Stimulated activated CD4-positive, alpha-beta T cell treated with anti-CD3 and anti-CD28 coated beads, Interleukin-2, amount 100 ng/mL, for 24 hours (primary cell): ENCODE data around the gene SRRT.

ENCODE experiments used
- DNase-seq, 2 donors: peaks; one replicate each; pipeline ENCODE4 v3.0.0-alpha.2; 2020

SRRT gene, protein sequence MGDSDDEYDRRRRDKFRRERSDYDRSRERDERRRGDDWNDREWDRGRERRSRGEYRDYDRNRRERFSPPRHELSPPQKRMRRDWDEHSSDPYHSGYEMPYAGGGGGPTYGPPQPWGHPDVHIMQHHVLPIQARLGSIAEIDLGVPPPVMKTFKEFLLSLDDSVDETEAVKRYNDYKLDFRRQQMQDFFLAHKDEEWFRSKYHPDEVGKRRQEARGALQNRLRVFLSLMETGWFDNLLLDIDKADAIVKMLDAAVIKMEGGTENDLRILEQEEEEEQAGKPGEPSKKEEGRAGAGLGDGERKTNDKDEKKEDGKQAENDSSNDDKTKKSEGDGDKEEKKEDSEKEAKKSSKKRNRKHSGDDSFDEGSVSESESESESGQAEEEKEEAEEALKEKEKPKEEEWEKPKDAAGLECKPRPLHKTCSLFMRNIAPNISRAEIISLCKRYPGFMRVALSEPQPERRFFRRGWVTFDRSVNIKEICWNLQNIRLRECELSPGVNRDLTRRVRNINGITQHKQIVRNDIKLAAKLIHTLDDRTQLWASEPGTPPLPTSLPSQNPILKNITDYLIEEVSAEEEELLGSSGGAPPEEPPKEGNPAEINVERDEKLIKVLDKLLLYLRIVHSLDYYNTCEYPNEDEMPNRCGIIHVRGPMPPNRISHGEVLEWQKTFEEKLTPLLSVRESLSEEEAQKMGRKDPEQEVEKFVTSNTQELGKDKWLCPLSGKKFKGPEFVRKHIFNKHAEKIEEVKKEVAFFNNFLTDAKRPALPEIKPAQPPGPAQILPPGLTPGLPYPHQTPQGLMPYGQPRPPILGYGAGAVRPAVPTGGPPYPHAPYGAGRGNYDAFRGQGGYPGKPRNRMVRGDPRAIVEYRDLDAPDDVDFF

DNA sequence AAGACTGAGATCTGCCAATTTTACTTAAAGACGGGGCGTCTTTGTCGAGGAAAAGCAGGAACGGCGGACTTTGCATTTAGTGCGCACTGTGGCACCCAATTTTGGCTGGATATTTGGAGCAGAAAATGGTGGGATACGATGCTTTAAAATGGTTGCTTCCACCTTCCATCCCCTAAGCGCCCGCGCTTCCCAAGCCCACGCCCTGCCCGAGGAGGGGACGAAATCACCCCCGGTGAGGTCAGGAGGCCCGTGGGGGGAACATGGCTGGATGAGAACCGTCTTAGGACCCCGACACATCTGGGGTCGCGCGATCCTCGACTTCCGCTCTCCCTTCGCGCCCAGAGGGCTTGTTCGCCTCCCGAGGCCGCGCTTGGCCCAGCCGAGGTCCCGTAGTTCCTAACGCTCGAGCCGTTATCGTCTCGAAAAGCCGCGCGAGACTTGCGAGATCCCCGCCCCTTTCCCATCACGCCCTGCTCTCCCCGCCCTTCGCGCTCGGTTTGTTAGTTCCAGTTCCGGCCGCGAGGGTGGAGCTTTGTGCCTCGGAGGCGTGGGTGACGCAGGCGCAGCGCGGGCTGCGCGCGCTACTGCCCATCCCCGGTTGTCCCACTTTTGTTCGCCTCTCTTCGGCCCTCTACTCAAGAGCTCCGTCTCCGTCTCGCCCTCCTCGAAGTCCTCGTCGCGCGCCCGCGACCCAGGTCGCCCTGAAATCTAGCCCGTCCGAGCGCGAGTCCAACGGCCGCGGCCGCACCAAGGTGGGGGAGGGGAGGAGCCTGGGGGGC is at the start of gene SRRT:
SRRT (plus strand) TSS at position 527 of the 779 bp plus-strand sequence. CDS start 488 bp downstream, outside the sequence.
- peak; percentile 99 for DNase-seq

DNA sequence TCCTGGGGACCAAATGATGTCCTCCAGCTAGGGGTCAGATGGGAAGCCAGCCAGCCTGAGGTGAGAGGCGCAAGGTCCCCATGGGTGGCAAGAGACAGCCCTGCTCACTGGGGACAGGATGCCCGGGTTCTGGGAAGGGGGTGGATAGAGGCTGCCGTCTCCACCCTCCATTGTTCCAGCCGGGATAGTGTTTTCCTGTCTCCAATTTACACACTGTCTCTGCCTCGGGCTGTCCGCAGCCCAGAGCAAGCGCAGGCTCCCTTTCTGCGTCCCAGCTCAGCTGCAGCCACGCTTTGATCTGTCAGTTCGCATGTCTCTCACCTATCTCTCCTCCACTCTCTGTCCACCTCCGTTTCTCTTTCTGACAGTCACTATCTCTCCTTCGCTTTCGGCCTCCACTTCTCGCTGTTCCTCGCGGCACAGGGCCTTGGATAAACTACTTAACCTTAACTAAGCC is 49.7 kb upstream of the SRRT start:
- DNase-seq = no peak

DNA sequence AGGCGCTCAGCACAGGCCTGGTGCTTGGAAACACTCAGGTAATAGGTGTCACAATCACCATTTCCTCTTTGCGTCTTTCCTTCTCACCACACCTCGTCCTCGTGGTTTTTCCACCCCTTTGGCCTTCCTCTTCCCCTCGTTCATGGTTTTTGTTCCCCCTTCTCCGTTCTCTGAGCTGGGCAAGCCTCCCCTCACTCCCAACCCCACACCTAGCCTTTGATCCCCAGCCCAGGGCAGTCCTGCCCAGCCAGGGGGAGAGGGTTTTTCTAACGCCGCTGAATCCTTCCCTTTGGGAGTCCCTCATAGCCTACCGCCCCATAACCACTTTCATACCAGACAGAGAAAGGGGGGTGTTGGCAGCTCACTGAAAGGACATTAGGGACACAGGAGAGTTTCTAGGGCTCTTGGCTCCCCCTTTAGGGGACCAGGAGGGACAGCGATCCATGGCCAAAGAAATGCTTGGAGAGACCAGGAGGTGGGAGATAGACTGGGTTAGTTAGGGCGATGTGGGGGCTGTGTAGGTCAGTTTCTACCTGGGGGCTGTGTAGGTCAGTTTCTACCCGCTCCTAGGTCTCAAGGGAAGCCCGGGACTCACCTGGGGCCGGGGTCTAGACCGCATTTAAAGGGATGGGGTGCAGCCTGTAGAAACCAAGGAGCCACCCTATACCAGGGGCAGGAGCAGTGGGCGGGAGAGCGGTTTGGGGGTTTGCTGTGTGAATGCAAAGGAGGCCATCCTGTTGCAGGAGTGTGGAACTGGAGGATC is 49.0 kb upstream of the SRRT start:
- DNase-seq = no peak

DNA sequence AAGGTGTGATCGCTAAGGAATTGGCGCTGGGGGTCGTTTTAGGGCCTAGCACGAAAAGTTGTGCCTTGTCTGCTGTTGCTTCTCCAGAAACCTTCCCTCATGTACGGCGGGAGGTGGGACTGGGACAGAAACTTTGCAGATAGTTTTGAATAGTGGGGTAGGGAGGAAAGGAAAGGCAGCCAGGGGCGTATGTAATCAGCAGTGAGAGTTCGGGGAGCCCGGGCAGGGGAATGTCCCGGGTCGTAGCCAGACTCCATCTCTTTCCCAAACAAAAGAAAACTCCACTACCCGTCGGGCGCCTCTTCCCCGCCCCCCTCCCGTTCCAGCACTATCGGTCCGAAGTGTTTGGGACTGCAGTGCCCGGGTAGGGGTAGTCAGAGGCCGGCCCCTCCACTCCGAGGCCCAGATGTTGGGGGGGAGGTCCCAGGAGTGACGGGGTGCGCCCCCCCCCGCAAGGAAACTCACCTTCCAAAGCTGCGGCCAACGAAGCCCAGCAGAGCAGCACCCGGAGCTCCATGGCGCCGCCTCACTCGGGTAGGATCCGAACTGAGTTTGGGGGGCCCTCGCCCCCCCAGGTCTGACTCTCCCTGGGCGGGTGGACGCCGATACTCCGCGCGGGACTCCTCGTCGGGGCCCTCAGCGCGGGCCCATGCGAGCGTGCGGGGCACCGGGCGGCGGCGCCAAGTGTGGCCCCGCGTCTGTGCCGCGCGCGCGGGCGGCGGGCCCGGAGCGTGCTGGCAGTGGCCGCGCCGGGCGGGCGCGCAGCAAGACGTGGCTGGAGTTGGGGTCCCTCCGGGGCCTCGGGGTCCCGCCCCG is 48.2 kb upstream of the SRRT start:
- peak in 1 of 2 donors; percentile 10 for DNase-seq

DNA sequence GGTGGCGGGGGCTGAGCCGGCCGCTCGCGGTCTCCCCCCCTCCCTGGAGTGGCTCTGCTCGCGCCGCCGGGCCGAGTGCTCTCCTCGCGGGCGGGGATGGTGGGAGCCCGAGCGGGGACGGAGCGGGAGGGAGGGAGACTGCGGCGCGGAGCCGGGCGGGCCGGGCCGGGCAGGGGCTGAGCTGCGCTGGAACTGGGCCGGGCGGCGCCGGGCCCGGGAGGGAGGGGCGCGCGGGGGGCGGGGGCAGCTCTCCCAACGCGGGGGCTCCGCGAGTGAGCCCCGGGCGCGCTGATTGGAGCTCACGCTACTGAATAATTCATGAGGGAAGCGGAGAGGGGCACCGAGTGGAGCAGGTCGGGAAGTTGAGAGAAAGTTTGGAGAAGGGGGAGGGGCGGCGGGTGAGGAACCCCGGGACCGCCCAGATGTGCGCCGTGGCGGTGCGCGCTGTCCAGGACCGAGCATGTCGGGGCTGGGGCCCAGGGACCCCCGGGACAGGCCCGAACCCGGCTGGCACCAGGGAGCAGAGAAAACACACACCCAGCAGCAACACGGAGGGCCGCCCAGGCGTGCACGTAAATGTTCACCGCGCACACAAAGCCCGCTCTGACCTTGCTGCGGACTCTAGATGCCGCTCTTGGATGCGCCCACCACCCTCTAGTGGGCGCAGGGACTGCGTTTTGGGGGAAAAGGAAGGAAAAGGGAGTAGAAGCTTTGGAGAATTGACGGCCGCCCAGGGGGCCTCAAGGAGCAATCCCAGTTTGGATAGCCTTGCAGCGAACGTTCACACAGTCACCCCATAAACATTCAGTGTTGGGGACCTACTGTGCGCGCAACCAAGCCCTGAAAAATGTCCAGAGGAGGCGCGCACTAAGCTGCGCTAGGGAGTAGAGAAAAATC is 47.3 kb upstream of the SRRT start, which contains the start of gene EPHB4:
EPHB4 (minus strand) TSS at position 194 of the 897 bp plus-strand sequence. CDS start 493 bp downstream, outside the sequence.
- peak in 1 of 2 donors; percentile 29 for DNase-seq

DNA sequence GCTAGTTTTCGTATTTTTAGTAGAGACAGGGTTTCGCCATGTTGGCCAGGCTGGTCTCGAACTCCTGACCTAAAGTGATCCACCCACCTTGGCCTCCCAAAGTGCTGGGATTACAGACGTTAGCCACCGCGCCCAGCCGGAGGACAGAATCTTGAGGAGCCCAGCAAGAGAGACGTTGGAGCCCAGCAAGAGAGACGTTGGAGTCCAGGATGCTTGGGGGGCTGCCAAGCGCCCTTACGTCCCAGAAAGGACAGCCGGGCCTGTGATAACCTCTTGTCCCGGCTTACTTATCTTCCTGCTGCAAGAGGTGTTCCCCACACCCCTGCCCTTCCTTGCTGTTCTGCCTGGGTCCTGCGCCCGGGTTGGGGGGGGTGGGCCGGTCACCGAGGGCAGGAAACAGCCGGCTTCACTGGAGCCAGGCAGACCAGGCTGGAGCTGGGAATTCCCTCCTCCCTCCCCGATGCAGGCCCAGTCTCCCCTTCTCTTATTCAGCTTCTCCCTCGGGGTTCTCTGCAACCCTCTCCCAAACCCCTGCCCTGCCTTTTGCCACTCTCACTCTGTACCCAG is 45.7 kb upstream of the SRRT start:
- DNase-seq = no peak

DNA sequence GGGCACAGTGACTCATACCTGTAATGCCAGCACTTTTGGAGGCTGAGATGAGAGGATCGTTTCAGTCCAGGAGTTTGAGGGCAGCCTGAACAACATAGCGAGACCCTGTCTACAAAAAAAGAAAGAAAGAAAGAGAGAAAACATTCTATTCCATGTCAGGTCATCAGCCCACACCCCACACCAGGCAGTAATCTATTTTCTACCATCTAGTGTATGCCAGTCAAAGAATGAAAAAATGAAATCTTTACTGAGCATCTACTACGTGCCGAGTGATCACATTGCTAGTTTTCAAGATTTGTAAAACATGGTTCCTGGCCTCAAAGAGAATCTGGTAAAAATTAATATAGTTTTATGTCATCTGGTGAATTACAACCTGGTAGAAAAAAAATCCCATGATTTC is 44.5 kb upstream of the SRRT start:
- DNase-seq = no peak

DNA sequence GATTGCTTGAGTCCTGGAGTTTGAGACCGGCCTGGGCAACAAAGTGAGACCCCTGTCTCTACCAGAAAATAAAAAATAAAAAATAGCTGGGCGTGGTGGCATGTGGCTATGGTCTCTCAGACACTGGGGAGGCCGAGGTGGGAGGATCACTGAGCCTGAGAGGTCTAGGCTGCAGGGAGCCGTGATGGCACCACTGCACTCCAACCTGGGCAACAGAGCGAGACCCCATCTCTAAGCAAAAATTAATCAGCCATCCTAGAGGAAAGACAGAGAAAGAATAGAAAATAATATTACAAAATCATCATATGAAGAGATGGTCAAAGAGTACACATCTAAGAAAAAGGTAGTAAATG is 42.6 kb upstream of the SRRT start:
- DNase-seq = no peak

DNA sequence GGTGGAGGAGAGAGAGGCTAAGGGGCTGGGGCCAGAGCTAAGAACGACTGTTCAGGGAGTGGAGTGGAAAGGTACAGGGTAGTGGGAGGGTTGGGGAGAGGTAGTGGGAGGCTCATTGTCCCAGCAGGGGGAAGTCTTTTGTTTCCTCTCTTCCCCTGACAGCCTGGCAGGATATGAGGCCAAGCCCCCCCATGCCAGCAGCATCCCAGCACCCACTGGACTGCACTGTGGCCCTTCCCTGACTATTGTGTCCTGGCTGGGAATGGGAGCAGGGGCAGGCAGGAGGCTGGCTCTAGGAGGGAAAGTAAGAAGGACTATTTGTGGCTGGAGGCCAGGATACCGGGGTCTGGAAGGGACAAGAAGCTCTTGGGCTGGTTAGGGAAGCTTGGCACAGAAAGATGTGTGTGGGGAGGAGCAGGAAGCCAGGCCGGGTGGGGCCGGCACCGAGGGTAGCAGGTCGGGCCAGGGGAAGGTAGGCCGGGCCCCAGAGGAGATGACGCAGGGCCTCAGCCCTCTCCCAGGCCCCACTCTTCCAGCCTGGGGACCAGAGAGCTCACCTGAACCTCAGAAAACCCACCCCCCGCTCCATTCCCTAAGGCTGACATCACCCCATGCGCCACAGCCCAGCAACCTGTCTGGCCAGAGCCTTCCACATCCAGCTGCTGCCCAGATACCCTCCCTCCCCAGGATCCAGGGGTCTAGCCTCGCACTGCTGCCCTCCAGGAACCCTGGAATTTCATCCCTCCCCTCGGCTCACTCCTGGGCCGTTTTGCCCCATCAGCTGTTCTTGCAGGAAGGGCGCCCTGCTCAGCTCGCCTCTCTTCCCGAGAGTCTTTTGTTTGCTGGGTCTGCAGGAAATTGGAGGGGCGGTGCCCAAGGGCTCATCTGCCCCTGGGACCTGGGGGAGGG is 38.7 kb upstream of the SRRT start:
- no peak for DNase-seq

DNA sequence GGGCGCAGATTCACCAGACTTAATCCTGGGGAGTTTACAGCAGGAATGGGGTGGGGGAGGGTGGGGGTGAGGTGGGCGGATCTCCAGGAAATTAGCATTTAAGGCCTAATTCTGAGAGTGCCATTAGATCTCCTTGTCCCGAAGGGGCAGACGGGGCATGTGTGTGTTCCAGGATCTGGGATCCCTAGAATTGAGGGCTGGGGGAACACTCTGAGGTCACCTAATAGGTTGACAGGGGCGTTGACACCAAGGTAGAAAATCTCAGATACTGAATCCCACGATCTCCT is 38.1 kb upstream of the SRRT start:
- no peak for DNase-seq

DNA sequence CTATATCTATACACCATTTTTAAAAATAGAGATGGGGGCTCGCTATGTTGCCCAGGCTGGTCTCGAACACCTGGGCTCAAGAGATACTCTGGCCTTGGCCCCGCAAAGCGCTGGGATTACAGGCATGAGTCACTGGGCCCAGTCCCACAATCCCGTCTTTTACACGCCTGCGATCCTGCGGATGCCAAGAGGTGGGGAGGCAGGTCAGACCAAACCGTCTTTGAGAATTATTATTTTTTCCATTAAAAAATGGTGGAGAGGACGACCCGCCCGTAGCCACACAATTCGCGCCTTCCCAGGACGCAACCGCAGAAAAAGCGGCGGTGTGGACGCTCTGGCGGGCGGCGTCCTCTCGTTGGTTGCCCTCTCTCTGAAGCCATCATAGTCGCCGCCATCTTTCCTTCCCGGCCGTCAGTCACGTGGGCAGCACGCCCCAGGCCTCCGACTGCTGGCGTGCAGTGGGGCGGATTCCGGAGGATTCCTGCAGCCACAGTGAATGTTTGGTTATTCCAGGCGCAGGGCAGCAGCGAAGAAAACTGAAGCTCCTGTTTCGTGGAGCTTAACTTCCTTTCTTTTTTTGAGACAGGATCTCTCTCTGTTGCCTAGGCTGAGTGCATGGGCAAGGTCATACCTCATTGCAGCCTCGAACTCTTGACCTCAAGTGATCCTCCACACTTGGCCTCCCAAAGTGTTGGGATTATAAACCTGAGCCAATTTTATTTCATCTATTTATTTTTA is 37.6 kb upstream of the SRRT start:
- DNase-seq = peak; percentile 83

DNA sequence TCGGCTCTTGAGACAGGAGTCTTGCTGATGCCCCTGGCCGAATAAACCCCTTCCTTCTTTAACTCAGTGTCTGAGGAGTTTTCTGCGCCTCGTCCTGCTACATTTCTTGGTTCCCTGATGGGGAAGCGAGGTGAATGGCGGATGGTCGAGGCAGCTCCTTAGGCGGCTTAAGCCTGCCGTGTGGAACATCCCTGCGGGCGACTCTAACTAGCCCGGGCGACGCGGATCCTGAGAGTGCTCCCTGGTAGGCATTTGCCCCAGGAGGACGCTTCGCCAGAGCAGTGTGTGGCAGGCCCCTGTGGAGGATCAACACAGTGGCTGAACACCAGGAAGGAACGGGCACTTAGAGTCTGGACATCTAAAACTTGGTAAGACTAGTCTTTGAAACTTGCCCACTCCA is 35.5 kb upstream of the SRRT start:
- no peak for DNase-seq

DNA sequence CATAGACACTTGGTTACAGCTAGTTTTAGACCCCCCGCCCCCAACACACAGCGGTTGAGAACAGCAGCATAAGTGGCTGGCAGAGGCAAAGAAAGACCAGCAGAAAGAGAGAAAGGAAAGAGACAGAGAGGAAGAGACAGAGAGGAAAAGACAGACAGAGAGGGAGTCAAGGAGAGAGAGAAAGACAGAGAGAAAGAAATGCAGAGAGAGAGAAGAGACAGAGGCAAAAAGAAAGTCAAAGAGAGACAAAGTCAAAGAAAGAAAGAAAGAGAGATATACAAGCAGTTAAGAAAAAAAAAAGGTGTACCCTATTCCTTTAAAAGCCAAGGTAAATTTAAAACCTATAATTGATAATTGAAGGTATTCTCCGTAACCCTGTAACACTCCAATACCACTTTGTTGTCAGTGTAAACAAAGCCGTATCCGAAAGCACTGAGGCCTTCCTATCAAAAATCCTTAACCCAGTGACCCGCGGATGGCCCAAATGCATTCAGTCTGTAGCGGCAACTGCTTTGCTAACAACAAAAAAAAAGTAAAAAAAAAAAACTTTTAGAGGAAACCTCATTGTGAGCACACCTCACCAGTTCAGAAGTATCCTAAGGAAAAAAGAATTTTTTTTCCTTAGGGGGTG is 34.3 kb upstream of the SRRT start:
- no peak for DNase-seq

DNA sequence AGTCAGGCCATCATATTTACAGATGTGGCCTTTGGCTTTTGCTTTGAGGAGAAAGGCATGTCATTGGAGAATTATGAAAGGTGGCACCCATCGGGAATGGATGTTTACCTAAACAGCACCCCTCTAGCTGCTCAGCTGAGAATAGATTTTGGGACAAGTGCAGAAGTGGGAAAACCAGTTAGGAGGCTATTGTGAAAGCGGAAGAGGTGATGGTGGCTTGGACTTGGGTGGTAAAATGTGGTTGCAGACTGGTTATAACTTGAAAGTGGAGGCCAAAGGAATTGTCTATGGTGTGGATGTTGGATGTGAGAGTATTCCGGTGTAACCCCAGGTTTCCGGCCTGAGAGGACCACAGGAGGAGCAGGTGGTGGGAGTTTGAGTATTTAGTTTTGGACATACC is 27.5 kb upstream of the SRRT start:
- DNase-seq = no peak

DNA sequence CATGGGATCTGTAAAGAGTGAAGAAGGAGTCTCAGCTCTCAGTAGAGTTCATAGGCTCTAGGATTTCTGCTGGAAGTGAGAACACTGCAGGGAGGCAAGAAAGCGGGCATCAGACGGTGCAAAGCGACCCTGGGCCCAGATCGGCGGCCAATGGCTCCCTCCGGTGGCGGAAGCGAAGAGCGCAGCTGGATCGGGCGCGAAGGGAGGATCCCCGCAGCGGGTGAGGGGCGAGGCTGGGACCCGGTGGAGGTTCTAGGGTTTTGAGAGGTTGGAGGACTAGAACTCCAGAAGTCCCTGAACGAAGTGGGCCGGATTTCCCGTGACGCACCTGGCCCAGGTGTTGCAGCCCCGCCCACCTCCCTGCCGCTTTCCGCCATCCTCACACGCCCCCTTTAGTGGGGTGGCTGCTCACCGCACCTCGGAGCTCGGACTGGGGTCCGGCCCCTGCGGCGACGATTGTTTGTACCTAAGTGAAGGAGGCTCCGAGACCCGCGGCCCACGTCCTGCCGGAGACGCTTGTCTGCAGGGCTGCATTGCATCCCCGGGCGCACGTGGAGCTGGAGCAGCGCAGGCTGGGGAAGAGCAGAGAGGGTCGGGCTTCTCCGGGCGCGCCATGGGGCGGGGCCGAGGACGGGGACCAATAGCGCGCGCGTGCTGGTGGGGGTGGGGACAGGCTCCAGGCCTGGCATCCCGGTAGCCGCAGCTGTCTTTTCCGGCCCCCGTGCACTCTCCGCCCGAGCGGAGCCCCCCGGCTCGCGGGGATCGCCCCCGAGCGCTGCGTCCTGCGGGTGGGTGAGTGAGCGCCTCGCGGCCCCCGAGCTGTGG is 22.6 kb upstream of the SRRT start, which contains the start of gene SLC12A9:
SLC12A9 (plus strand) TSS at position 666 of the 825 bp plus-strand sequence. CDS start 1,485 bp downstream, outside the sequence.
- DNase-seq = peak; percentile 89 to 91

DNA sequence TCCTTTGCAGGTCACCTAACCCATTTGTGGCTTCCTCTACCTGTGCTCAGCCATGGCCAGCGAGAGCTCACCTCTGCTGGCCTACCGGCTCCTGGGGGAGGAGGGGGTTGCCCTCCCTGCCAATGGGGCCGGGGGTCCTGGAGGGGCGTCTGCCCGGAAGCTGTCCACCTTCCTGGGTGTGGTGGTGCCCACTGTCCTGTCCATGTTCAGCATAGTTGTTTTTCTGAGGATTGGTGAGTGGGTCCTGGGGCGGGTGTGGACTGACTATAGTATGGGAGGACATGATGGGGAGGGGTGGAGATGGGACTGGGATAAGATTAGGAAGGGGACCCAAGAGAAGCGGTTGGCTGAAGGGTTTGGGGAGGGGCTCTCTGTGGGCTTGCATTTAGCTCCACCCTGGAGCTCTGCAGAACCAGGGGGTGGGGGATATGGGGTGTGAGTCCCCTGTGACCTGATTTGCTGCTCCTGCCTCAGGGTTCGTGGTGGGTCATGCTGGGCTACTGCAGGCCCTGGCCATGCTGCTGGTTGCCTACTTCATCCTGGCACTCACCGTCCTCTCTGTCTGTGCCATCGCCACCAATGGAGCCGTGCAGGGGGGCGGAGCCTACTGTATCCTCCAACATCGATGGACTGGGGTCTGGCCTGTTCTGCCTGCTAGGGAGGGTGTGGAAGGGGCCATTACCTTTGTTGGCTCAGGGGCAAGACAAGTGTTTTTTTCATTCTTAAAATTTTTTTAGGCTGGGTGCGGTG is 20.6 kb upstream of the SRRT start:
- no peak for DNase-seq
